T47D (cell line): ENCODE data around the gene GATC.

Experiments
- DNase-seq, 2 experiments: peaks; one replicate each; pipeline versions ENCODE4 v3.0.0 to v3.0.0-alpha.2; 2011 to 2012; ENCODE audit warnings: low read depth in 1 of 2, low spot score in 1 of 2
- JUND ChIP-seq: IDR thresholded peaks from 2 replicates; pipeline ENCODE4 v1.6.1; 2012; ENCODE audit warnings: low read depth
- in situ Hi-C: cut with HindIII; loops from 2 replicates; pipeline ENCODE4 v1.10.0; 2016; ENCODE audit warnings: low sequenced_read_pairs, low pct_unique_long_range_greater_than_20kb

The GATC gene, protein sequence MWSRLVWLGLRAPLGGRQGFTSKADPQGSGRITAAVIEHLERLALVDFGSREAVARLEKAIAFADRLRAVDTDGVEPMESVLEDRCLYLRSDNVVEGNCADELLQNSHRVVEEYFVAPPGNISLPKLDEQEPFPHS

DNA sequence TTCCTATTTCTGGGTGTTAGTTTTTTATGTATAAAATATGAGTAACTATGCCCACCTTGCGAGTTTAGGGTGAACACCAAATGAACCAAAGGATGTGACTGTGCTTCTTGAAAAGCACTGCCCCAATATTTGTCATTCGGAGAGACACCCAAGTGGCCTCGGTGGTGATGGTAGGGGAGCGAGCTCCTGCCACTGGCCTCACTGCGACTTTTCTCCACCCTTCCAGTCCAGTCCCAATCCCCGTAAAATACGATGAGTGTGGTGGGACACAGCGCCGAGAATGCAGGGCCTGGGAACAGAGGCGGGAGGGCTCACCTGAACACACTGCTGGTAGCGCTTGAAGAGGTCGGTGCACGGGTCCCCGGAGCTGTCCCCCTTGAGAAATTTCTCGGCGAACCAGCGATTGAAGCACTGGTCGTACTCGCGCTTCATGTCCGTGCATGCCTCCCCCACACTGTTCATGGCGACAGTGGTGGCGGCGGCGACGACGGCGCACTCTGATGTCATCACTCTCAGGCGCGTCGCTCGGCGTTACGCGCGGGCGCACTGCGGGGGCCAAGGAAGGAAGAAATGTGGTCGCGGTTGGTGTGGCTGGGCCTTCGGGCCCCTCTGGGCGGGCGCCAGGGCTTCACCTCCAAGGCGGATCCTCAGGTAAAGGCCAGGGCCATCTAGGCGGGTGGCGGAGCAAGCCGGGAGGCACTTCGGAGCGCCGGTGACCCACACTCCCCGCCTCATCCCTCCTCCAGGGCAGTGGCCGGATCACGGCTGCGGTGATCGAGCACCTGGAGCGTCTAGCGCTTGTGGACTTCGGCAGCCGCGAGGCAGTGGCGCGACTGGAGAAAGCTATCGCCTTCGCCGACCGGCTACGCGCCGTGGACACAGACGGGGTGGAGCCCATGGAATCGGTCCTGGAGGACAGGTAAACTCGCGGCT is at the start of gene GATC, which contains the start of gene TRIAP1:
Gene GATC (plus strand): TSS at position 534 of the 933 bp plus-strand sequence. CDS start 37 bp downstream, at position 571.
Gene TRIAP1 (minus strand): TSS at position 474 of the 933 bp plus-strand sequence. CDS start 12 bp downstream, at position 462.
- no peak for TF ChIP-seq JUND
- in situ Hi-C loops: no loop called here
- peak; percentile 67 to 92 for DNase-seq

DNA sequence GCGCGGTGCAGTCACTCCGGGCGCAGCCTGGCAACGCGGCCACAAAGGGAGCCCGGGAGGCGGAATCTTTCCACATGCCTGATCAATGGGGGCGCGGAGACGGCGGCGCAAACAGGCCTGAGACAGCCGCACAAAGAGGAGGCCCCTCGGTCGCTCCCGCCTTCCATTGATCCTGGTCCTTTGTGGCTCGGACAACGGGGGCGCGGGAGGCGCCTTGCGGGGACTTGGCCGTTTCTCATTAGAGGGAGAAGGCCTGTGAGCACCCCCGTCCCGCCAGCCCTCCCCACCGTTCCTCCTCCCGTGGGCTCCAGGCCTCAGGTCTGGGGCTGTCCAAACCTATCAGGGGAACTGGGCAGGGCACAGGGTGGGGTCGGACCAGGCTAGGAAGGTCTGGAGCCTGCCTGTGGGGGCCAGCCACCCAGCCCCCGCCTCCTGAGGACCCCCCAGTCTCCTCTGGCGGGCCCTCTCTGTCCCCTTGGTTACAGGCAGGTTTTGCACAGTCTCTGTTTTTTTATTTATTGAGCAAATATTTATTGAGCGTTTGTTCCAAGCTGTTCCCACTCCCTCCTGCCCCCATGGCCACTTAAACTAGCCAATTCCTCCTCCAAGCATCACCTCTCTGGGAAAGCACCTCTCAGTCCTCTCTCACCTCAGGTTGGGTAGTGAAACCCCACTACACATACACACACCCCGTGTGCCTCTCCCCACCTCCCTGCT is 48.3 kb upstream of the GATC start:
- in situ Hi-C loops: no loop called here
- TF ChIP-seq JUND: no peak
- DNase-seq: peak; percentile 37 to 68

- no peak for DNase-seq
- in situ Hi-C loops: no loop called here
- TF ChIP-seq JUND: no peak
These were observed 46.7 kb upstream of the GATC start for GRCh38 chr12:120399531-120399930.

DNA sequence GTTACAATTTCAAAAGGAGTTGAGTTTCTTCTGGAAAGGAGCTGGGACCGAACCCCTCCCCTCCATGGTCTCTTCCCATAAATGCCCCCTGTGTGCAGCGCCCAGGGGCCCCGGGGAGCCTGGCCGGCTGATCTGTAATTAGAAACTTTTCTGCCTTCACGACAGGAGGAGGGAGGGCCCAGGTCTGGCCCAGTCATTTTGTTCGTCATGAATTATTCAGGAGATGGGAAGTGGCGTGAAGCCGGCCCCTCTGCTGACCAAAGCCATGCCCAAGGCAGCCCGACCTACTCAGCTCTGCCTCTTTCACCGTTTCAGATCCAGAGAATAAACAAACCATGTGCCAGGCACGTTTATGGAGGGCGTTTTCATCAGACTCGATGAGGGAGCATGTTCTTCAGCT is 44.0 kb upstream of the GATC start:
- no peak for TF ChIP-seq JUND
- DNase-seq: peak in 1 of 2 experiments; percentile 37
- in situ Hi-C loops: no loop called here

GRCh38 chr12:120403869-120404268 is 42.4 kb upstream of the GATC start:
- TF ChIP-seq JUND: no peak
- in situ Hi-C loops: no loop called here
- DNase-seq: no peak

GRCh38 chr12:120404271-120404670 is 42.0 kb upstream of the GATC start:
- in situ Hi-C loops: no loop called here
- peak in 1 of 2 experiments; percentile 38 for DNase-seq
- no peak for TF ChIP-seq JUND

DNA sequence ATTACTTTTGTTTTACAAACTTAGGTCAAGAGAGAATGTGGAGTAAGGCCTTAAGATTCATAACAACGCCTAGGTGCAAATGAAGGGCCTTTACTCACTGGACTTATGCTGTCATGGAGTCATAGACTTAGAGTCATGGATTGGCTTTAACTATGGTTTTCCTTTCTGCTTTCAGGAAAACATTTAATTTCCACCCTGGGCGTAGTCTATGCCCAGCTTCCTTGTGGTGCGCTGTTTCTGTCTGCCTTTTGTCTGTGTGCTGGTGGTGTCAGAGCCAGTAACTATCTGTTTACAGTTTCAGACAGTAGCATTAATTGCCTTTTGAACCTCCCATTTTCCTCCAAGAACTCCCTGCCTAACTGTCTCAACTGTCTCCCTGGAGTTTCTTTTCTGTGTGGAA is 40.2 kb upstream of the GATC start:
- no peak for TF ChIP-seq JUND
- in situ Hi-C loops: no loop called here
- DNase-seq: no peak

DNA sequence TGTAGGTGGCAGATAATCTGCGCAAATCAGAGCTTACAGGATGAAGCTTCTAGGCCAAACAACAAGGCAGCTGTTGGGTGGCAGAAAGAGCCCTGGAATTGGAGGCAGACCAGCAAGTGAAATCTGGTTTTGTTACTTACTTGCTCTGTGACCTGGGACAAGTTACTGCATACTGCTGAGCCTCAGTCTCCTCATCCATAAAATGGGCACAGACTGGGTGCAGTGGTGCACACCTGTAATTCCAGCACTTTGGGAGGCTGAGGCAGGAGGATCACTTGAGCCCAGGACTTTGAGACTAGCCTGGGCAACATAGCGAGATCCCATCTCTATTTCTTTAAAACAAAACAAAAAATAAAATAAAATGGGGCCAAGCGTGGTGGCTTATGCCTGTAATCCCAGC is 39.7 kb upstream of the GATC start:
- no peak for DNase-seq
- no peak for TF ChIP-seq JUND
- in situ Hi-C loops: no loop called here

GRCh38 chr12:120408771-120409170 is 37.5 kb upstream of the GATC start:
- TF ChIP-seq JUND: no peak
- no peak for DNase-seq
- in situ Hi-C loops: no loop called here

GRCh38 chr12:120412421-120412820 is 33.8 kb upstream of the GATC start:
- no peak for TF ChIP-seq JUND
- in situ Hi-C loops: no loop called here
- no peak for DNase-seq

- in situ Hi-C loops: no loop called here
- no peak for TF ChIP-seq JUND
- no peak for DNase-seq
These were observed 32.1 kb upstream of the GATC start for GRCh38 chr12:120413901-120414695.
